H9 (cell line): ENCODE results near the gene DAB2IP. TPM values are rescaled to one million over a fixed set of nuclear protein-coding genes. Genes with fewer than 3 reads are reported as not detected.

Experiments
- DNase-seq: peaks from one replicate; pipeline ENCODE4 v3.0.0-alpha.2; 2017
- H2AFZ ChIP-seq: one replicate; pipeline ENCODE4 v1.6.1; 2013; ENCODE audit warnings: mild to moderate bottlenecking, low read length, control low read depth, moderate library complexity
- H2AK5ac ChIP-seq: 2 replicates; pipeline ENCODE4 v1.6.1; 2013; ENCODE audit warnings: low read length, control low read depth, mixed read lengths; ENCODE audit not compliant: insufficient read length
- H2BK120ac ChIP-seq: one replicate; pipeline ENCODE4 v1.6.1; 2013; ENCODE audit warnings: low read depth, mild to moderate bottlenecking, low read length, control low read depth, inconsistent platforms; ENCODE audit not compliant: poor library complexity, severe bottlenecking
- H2BK12ac ChIP-seq: 2 replicates; pipeline ENCODE4 v1.6.1; 2013; ENCODE audit warnings: low read length, control low read depth, mixed read lengths, low read depth; ENCODE audit not compliant: insufficient read length
- H2BK15ac ChIP-seq: 2 replicates; pipeline ENCODE4 v1.6.1; 2013; ENCODE audit warnings: low read depth, low read length, control low read depth
- H2BK20ac ChIP-seq: one replicate; pipeline ENCODE4 v1.6.1; 2013; ENCODE audit warnings: low read depth, mild to moderate bottlenecking, low read length, control low read depth, inconsistent platforms; ENCODE audit not compliant: poor library complexity, severe bottlenecking
- H2BK5ac ChIP-seq: 2 replicates; pipeline ENCODE4 v1.6.1; 2013; ENCODE audit warnings: low read length, control low read depth, mixed read lengths; ENCODE audit not compliant: insufficient read length
- H3K14ac ChIP-seq: 2 replicates; pipeline ENCODE4 v1.6.1; 2013; ENCODE audit warnings: low read length, control low read depth; ENCODE audit not compliant: insufficient read depth
- H3K18ac ChIP-seq: 2 replicates; pipeline ENCODE4 v1.6.1; 2013; ENCODE audit warnings: low read depth, mild to moderate bottlenecking, mixed read lengths, low read length, control low read depth; ENCODE audit not compliant: insufficient read length
- H3K23ac ChIP-seq: 2 replicates; pipeline ENCODE4 v1.6.1; 2013; ENCODE audit warnings: low read length, control low read depth, mixed read lengths, low read depth; ENCODE audit not compliant: insufficient read length
- H3K23me2 ChIP-seq: 2 replicates; pipeline ENCODE4 v1.6.1; 2013; ENCODE audit warnings: low read depth, mild to moderate bottlenecking, mixed read lengths, low read length, control low read depth; ENCODE audit not compliant: insufficient read length, poor library complexity, severe bottlenecking
- H3K27ac ChIP-seq: 2 replicates; pipeline ENCODE4 v1.5.1; 2013; ENCODE audit warnings: low read length, control low read depth, mixed read lengths, low read depth; ENCODE audit not compliant: insufficient read length
- H3K27me3 ChIP-seq: 2 replicates; pipeline ENCODE4 v1.6.1; 2013; ENCODE audit warnings: low read length, control low read depth, inconsistent platforms; ENCODE audit not compliant: insufficient read depth
- H3K4ac ChIP-seq: 2 replicates; pipeline ENCODE4 v1.6.1; 2013; ENCODE audit warnings: low read depth, mild to moderate bottlenecking, control low read depth, inconsistent platforms, low read length, moderate library complexity
- H3K4me1 ChIP-seq: 2 replicates; pipeline ENCODE4 v1.6.1; 2013; ENCODE audit warnings: low read length, control low read depth, inconsistent platforms; ENCODE audit not compliant: insufficient read depth
- H3K4me2 ChIP-seq: 2 replicates; pipeline ENCODE4 v1.6.1; 2013; ENCODE audit warnings: low read length, control low read depth, mixed read lengths; ENCODE audit not compliant: insufficient read length, insufficient read depth
- H3K56ac ChIP-seq: 2 replicates; pipeline ENCODE4 v1.6.1; 2013; ENCODE audit warnings: low read depth, mild to moderate bottlenecking, mixed read lengths, low read length, control low read depth; ENCODE audit not compliant: insufficient read length
- H3K79me1 ChIP-seq: 2 replicates; pipeline ENCODE4 v1.6.1; 2013; ENCODE audit warnings: low read depth, mild to moderate bottlenecking, moderate library complexity, low read length, control low read depth, inconsistent platforms; ENCODE audit not compliant: insufficient read depth, poor library complexity, severe bottlenecking
- H3K79me2 ChIP-seq: 2 replicates; pipeline ENCODE4 v1.6.1; 2013; ENCODE audit warnings: low read length, control low read depth, inconsistent platforms; ENCODE audit not compliant: insufficient read depth
- H3K9ac ChIP-seq: 2 replicates; pipeline ENCODE4 v1.6.1; 2013; ENCODE audit warnings: low read length, control low read depth, mixed read lengths; ENCODE audit not compliant: insufficient read length; ENCODE audit errors: extremely low read depth
- H3K9me3 ChIP-seq: one replicate; pipeline ENCODE4 v1.6.1; 2013; ENCODE audit warnings: low read depth, low read length, inconsistent platforms; ENCODE audit not compliant: control insufficient read depth
- H3T11ph ChIP-seq: one replicate; pipeline ENCODE4 v1.6.1; 2013; ENCODE audit warnings: mild to moderate bottlenecking, low read length, control low read depth, inconsistent platforms
- H4K20me1 ChIP-seq: one replicate; pipeline ENCODE4 v1.6.1; 2013; ENCODE audit not compliant: control insufficient read depth, insufficient read length, insufficient read depth
- H4K5ac ChIP-seq: 2 replicates; pipeline ENCODE4 v1.6.1; 2013; ENCODE audit warnings: low read depth, mild to moderate bottlenecking, mixed read lengths, low read length, control low read depth; ENCODE audit not compliant: insufficient read length
- H4K8ac ChIP-seq: replicated peaks from 2 replicates; pipeline ENCODE4 v1.6.1; 2013; ENCODE audit warnings: low read length, control low read depth, mixed read lengths, low read depth; ENCODE audit not compliant: insufficient read length
- H4K91ac ChIP-seq: 2 replicates; pipeline ENCODE4 v1.6.1; 2013; ENCODE audit warnings: low read depth, mild to moderate bottlenecking, moderate library complexity, mixed read lengths, low read length, control low read depth; ENCODE audit not compliant: insufficient read length
- H3K27ac Mint-ChIP-seq, 3 experiments: 2 replicates in 2 of 3; 3 replicates in 1 of 3; pipeline ENCODE4 v1.8.0; 2020 to 2021; ENCODE audit warnings: mixed read lengths in 3 of 3, mild to moderate bottlenecking in 1 of 3, moderate library complexity in 1 of 3
- H3K27me3 Mint-ChIP-seq: 2 replicates; pipeline ENCODE4 v1.8.0; 2021; ENCODE audit warnings: low read depth, mild to moderate bottlenecking, moderate library complexity, mixed read lengths
- H3K36me3 Mint-ChIP-seq, 3 experiments: 2 replicates in 2 of 3; 3 replicates in 1 of 3; pipeline ENCODE4 v1.8.0; 2020 to 2021; ENCODE audit warnings: low read depth in 3 of 3, mixed read lengths in 3 of 3; ENCODE audit not compliant: insufficient read depth in 1 of 3
- H3K4me1 Mint-ChIP-seq, 2 experiments: 2 replicates each; pipeline ENCODE4 v1.8.0; 2020; ENCODE audit warnings: mixed read lengths in 2 of 2
- H3K4me3 Mint-ChIP-seq, 2 experiments: 2 replicates in 1 of 2; 3 replicates in 1 of 2; pipeline ENCODE4 v1.8.0; 2020 to 2021; ENCODE audit warnings: mild to moderate bottlenecking in 2 of 2, mixed read lengths in 2 of 2, moderate library complexity in 1 of 2
- H3K9me3 Mint-ChIP-seq, 2 experiments: 2 replicates in 1 of 2; 3 replicates in 1 of 2; pipeline ENCODE4 v1.8.0; 2020; ENCODE audit warnings: mild to moderate bottlenecking in 2 of 2, mixed read lengths in 2 of 2, moderate library complexity in 1 of 2
- WGBS: extraction: QIAGEN DNeasy Blood & Tissue Kit; methylation state at CpG from one replicate; pipeline ENCODE4 v1.1.7; 2013; ENCODE audit warnings: missing lambda C conversion rate, low lambda C conversion rate, mixed read lengths; ENCODE audit not compliant: insufficient read length; ENCODE audit errors: extremely low coverage; 5-methylcytosine and 5-hydroxymethylcytosine counted together
- total RNA-seq: library from RNA; stranded (reverse); gene quantifications from 2 replicates; pipeline ENCODE4 v1.2.1, GENCODE V29; 2021
- TF ChIP-seq, protein P1 (sequence below): fragments of 200-600 bp; sonication (generic); conservative IDR thresholded peaks from 3 replicates; pipeline ENCODE4 v1.8.0; 2021; ENCODE audit warnings: antibody characterized with exemption, mild to moderate bottlenecking

DAB2IP gene
- total RNA-seq, 1 experiment from 2014 or later, result 22.6 TPM

DNA sequence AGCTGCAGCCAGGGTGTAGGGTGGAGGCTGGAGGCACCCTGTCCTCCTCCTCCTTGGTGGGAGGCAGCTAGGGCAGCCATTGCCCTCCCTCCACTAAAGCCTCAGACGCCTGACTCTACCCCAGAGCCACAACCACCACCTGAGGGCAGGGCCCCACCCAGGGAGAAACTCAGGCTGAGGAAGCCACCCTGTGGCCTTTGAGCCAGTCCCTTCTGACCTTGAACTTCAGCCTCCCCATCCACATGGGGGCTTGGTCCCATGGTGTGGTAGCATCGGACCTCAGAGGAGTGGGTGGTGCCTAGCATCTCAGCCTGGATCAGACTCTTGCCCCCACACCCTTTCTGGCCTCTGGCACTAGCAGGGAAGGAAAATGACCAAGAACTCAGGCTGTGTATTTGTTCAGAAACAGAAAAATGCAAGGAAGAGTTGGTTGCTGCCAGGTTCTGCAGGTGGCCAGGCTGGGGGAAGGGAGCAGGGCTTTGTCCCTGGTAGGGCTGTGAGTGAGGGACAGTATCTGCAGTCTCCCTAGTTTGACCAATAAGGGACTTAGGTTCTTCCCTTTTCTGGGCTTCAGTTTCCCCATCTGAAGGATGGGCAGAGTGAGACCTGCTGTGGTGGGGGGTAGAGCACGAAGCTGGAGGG, 3.2 kb downstream of the DAB2IP start:
- TF ChIP-seq, protein P1, sequence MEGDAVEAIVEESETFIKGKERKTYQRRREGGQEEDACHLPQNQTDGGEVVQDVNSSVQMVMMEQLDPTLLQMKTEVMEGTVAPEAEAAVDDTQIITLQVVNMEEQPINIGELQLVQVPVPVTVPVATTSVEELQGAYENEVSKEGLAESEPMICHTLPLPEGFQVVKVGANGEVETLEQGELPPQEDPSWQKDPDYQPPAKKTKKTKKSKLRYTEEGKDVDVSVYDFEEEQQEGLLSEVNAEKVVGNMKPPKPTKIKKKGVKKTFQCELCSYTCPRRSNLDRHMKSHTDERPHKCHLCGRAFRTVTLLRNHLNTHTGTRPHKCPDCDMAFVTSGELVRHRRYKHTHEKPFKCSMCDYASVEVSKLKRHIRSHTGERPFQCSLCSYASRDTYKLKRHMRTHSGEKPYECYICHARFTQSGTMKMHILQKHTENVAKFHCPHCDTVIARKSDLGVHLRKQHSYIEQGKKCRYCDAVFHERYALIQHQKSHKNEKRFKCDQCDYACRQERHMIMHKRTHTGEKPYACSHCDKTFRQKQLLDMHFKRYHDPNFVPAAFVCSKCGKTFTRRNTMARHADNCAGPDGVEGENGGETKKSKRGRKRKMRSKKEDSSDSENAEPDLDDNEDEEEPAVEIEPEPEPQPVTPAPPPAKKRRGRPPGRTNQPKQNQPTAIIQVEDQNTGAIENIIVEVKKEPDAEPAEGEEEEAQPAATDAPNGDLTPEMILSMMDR, result no peak
- Histone ChIP-seq H3K23ac (no peak overlapping the region), H3K18ac (no peak overlapping the region), H3K56ac (no peak overlapping the region), H2BK5ac (no peak overlapping the region), H3K79me2 (peaks cover 3% of the 10 kb centered on the region; the same call in 1 of the 2 replicates), H4K5ac (no peak overlapping the region), H2AK5ac (no peak overlapping the region), H3K9me3 (no peaks in the 10 kb centered on the region), H2AFZ (no peak overlapping the region), H2BK20ac (no peak overlapping the region), H3K4me2 (no peak overlapping the region), H4K8ac (no peak overlapping the region), H3K4me1 (peaks cover 4% of the 10 kb centered on the region; the same call in 1 of the 2 replicates), H2BK120ac (no peak overlapping the region), H3T11ph (no peak overlapping the region), H3K79me1 (no peaks in the 10 kb centered on the region), H3K23me2 (peaks cover 13% of the 10 kb centered on the region), H4K20me1 (peaks cover 4% of the 10 kb centered on the region), H3K9ac (no peak overlapping the region), H4K91ac (no peak overlapping the region), H3K27me3 (no peaks in the 10 kb centered on the region), H3K4ac (no peak overlapping the region), H2BK15ac (no peak overlapping the region), H3K14ac (no peak overlapping the region), H2BK12ac (no peak overlapping the region), H3K27ac (no peak overlapping the region)
- H3K27me3 Mint-ChIP-seq, result peaks cover 34% of the 10 kb centered on the region
- DNase-seq, result no peak
- WGBS, result no CpG with 5 or more reads among the region's 3 CpGs
- H3K4me3 Mint-ChIP-seq, result no peak overlapping the region; a peak in 1 of 5 replicates
- peaks cover 0 to 3% (median 2%) of the 10 kb centered on the region in 3 experiments; a peak in 2 of 7 replicates for H3K36me3 Mint-ChIP-seq
- no peak overlapping the region for H3K27ac Mint-ChIP-seq
- peaks cover 35 to 45% of the 10 kb centered on the region in 2 experiments for H3K4me1 Mint-ChIP-seq
- H3K9me3 Mint-ChIP-seq, result no peaks in the 10 kb centered on the region
